LNCaP clone FGC (cell line): ENCODE data around the gene AKAP1.

ENCODE experiments used
- DNase-seq: peaks from one replicate; pipeline ENCODE4 v3.0.0-alpha.2; 2011; ENCODE audit warnings: low read depth
- H3K4me3 ChIP-seq: 2 replicates; pipeline ENCODE4 v1.5.1; 2011; ENCODE audit warnings: mild to moderate bottlenecking, low read depth, low read length, control low read depth
- TF ChIP-seq, protein P1 (sequence below): IDR thresholded peaks from 2 replicates; pipeline ENCODE4 v1.5.1; 2012; ENCODE audit warnings: mild to moderate bottlenecking; ENCODE audit not compliant: control insufficient read depth, insufficient read depth; ENCODE audit errors: extremely low read depth

AKAP1 gene

DNA sequence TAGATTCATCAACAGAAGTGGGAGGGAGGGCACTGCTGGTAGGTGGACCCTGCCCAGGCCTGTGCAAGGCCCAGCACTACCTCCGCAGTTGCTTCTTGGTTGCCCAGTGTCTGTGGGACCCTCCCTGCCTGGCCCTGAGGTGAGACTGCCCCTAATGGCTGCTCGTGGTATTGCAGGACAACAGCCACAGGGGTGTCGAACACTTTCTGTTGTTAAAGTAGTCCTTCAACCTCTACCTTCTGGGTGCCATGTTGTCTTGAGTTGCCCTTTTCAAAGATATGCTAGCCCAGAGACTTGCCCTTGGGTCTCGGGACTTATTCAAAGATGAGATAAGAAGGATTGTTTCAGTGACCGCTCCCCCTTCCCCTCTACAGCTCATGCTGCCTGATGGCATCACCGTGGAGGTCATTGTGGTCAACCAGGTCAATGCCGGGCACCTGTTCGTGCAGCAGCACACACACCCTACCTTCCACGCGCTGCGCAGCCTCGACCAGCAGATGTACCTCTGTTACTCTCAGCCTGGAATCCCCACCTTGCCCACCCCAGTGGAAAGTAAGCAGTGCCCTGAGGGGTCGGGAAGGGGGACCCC, 29.1 kb downstream of the AKAP1 start:
- TF ChIP-seq, protein P1, sequence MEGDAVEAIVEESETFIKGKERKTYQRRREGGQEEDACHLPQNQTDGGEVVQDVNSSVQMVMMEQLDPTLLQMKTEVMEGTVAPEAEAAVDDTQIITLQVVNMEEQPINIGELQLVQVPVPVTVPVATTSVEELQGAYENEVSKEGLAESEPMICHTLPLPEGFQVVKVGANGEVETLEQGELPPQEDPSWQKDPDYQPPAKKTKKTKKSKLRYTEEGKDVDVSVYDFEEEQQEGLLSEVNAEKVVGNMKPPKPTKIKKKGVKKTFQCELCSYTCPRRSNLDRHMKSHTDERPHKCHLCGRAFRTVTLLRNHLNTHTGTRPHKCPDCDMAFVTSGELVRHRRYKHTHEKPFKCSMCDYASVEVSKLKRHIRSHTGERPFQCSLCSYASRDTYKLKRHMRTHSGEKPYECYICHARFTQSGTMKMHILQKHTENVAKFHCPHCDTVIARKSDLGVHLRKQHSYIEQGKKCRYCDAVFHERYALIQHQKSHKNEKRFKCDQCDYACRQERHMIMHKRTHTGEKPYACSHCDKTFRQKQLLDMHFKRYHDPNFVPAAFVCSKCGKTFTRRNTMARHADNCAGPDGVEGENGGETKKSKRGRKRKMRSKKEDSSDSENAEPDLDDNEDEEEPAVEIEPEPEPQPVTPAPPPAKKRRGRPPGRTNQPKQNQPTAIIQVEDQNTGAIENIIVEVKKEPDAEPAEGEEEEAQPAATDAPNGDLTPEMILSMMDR = peak; percentile 72
- H3K4me3 ChIP-seq = no peak overlapping the region
- DNase-seq = no peak

DNA sequence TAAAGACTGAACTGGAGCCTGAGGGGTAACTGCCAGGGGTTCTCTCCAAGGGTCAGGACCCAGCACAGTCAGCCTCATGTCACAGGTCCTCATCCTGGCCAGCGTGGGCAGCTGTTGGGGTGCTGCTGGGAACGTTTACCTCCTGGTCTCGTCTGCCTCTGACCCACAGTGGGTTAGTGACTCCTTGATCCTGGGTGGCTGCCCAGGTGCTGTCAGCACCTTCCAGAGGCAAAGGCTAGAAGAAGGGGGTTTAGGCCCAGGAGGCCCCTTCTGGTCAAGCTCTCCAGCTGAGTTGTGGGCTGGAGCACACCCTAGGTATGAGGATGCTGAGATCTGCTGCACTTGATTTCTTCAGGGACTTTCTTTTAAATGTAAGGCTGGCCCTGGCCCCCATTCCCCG, 30.3 kb downstream of the AKAP1 start:
- DNase-seq = no peak
- H3K4me3 ChIP-seq = no peak overlapping the region
- TF ChIP-seq, protein P1 = no peak

DNA sequence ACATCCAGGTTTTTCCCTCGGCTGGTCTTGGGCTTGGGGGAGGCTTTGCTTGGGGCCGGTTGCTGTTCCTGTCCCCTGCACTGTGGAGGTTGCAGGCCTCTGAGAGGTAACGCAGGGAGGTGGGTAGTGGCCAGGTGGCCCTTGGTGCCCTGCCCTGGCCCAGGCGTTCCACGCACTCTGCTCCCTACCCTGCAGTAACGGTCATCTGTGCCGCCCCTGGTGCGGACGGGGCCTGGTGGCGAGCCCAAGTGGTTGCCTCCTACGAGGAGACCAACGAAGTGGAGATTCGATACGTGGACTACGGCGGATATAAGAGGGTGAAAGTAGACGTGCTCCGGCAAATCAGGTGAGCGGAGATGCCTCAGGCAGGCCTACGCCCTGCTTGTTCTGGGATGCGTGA, 30.9 kb downstream of the AKAP1 start:
- no peak for DNase-seq

DNA sequence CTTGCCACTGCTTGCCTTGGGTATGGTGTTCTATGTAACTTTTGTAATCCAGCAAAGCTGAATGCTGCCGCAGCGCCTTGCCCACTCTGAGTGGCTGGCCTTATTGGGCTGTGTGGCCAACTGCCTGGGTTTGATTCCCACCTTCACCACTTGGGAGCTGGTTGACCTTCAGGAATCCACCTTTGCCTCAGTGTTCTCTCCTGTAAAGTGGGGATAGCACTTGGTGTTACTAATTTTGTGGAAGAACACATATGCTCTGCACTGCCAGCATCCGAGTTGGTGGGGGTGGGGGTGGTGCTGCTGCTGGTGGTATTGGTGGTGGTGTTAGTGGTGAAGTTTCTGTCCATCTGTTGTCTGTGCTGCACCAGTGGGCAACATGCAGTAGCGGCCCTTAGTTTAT, 32.8 kb downstream of the AKAP1 start:
- TF ChIP-seq, protein P1 = no peak
- DNase-seq = no peak
- no peak overlapping the region for H3K4me3 ChIP-seq

More for the DNA sequence above, 30.9 kb downstream of the AKAP1 start:
- TF ChIP-seq, protein P1 = no peak
- H3K4me3 ChIP-seq = no peak overlapping the region

DNA sequence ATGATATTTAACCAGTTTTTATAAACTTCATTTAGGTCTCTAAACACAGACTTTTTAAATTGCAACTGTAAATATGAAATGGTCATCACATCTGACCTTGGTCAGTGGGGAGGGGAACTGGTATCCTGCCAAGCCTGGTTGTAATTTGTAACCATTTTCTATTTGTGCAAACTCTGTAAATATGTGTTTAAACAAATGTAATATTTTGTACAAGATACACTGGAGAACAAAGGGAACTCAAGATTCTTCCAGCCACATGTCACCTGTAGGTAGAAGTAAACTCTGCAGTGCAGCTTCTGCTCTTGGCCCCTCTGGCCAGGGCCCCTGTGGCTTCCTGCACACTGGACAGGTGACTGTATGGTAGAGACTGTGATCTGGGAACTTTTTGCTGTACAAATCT, 35.8 kb downstream of the AKAP1 start:
- H3K4me3 ChIP-seq = no peak overlapping the region
- peak; percentile 68 for DNase-seq
- TF ChIP-seq, protein P1 = 0 out of 2 replicates have a peak, but pooled peaks have one; percentile 1

DNA sequence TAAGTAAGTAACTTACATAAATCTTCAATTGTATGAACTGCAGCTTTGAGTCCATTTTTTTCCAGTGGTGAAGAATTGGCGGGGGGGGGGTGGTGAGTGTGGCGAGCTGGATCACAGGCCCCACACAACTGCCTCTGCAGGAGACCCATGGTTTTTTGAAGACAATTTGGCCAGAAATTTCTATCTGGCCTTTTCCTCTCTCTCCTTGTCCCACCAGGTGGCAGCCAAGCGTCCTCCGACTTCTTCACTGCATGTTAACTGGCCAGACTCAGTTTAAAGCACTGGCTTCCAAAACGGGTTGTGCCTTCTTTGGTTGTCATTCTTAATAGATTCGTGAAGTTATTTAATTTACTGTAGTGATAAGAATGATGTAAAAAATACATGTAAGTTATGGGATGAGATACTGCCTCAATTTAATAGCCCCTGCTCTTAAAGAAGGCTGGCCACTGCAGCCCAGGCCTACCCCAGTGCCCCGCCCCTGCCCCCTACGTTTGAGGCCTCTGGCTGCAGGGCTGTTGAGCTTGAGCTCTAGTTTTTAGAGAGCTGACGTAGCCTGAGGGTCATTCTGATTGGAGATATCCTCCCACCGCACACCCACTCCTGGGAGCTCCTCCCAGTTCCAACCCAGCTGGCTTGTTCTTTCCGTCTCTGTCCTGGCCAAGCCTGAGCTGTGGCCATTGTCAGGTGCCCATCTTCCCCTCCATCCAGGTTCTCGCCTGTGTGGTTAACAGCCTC, 36.4 kb downstream of the AKAP1 start:
- peak; percentile 41 for DNase-seq
- TF ChIP-seq, protein P1 = peak; percentile 72
- H3K4me3 ChIP-seq = no peak overlapping the region
